GM21825 (cell line): ENCODE measurements around the gene EXOSC3.
A peak's percentile ranks its signal among the peaks of the same experiment; 100 is the strongest.
"Not testable (repeated sequence)": the region's sequence is repeated elsewhere in the genome, so short reads cannot be mapped to it uniquely, and the experiment has no call there.

Experiments
- ATAC-seq: cut with Tn5 transposase; IDR thresholded peaks from one replicate; pipeline ENCODE4 v1.9.1; 2021; ENCODE audit warnings: mild to moderate bottlenecking, moderate library complexity; ENCODE audit not compliant: unreplicated experiment

EXOSC3 gene

GRCh38 chr9:37776328-37776727 is 8.5 kb downstream of the EXOSC3 start:
- ATAC-seq, result no peak

- no peak for ATAC-seq
Observed at GRCh38 chr9:37775216-37775919, 9.5 kb downstream of the EXOSC3 start.

DNA sequence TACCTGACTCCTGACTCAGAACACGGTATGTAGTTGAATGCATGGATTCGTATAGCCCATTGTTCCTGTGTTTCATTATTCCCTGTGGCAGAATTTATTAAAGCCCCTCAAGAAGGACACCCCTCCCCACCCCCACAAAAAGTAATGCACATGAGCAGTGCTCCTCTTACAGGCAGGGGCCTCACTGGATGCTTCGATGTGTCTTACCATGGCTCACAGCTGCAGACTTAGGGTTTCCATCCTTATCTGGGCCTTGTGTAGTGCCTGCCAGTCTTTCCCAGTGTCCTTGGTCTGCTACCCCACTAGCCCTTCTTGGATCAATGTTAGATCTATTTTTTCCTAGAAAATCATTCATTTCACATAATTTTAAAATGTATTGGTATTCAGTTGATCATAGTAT is 14.9 kb downstream of the EXOSC3 start:
- no peak for ATAC-seq

DNA sequence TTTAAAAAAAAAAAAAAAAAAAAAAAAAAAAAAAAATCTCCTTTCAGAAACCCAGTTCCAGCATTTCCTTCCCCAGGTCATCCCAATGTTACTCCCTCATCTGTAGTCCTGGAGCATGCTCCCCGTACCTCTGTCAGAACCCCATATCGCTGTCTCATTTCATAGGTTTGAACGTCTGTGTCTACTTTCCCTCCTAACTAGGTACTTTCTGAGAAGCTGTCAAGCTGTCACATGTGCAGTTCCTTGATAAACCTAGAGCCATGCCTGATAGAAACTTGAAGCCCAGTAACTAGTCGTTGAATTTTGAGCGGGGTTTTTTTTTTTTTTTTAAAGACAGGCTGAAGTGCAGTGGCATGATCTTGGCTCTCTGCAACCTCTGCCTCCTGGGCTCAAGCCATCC is 15.6 kb downstream of the EXOSC3 start:
- ATAC-seq, result no peak

GRCh38 chr9:37765263-37765662 is 19.6 kb downstream of the EXOSC3 start:
- ATAC-seq, result not testable (repeated sequence)

DNA sequence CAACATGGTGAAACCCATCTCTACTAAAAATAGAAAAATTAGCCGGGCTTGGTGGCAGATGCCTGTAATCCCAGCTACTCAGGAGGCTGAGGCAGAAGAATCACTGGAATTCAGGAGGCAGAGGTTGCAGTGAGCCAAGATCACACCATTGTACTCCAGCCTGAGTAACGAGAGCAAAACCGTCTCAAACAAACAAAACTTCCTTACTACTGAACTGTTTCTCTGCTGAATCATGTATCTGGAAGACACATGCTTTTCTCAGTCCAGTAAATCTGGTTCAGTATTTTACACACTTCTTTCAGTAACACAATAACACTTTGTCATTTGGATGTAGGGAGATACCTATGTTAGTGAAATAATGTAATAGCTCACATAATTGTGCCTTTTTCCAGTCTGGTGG is 23.4 kb downstream of the EXOSC3 start:
- ATAC-seq, result no peak

GRCh38 chr9:37760416-37761161 is 24.3 kb downstream of the EXOSC3 start:
- ATAC-seq, result no peak

- no peak for ATAC-seq
Observed at GRCh38 chr9:37758747-37759146, 26.1 kb downstream of the EXOSC3 start.

DNA sequence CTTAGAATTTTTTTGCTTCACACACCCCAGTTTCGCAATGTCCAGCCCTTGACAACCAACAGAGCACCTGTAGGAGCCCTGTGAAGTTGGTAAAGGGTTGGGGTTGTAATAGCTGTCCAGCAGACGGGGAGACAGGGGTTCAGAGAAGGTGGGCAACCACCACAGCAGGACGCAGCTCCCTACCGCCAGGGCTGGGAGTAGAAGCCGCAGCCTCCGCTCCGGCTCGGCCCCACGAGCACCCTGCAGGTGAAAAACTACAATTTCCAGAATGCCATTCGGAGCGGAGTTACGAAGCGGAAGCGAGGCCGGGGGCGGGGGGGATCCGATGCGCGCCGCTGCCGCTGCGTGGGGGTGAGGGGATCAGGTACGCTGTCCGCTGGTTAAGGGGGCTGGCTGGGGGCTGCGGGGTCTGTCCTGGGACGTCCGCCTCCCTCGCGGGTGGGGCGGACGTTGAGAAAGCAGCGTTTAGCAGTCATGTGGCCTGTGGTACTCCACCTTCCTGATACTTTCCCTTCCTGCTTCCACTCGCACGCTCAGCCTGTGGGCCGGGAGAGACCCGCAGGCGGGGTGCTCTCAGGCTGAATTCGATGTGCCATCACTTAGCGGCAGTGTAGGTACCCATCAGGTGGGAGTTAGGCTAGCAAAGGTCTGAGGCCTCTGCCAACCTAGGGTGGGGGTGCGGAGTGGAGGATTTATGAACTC is 31.2 kb downstream of the EXOSC3 start, which contains the start of gene TRMT10B:
Gene TRMT10B, plus strand, starts transcription at position 317 of the 702 bp plus-strand sequence. CDS start 8,127 bp downstream, outside the sequence.
- peak; percentile 85 for ATAC-seq

DNA sequence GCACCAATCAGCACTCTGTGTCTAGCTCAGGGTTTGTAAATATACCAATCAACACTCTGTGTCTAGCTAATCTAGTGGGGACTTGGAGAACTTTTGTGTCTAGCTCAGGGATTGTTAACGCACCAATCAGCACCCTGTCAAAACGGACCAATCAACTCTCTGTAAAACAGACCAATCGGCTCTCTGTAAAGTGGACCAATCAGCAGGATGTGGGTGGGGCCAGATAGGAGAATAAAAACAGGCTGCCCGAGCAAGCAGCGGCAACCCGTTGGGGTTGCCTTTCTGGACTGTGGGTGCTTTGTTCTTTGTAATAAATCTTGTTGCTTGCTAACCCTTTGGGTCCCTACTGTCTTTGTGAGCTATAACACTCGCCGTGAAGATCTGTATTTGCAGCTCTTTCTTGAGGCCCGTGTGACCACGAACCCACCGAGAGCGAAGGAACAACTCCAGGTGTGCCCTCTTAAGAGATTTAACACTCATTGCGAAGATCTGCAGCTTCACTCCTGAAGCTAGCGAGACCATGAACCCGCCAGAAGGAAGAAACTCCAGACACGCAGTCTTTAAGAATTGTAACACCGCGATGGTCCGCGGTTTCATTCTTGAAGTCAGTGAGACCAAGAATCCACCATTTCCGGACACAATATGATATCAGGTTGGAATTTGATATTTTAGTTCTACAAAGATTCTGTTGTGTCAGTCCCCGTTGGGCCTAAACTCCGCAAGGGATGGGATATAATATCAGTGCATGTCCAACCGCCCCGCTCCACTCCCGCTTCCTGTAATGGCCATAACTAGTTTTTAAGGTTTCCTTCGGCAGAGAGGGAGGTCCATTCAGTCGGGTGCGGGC is 32.0 kb downstream of the EXOSC3 start:
- no peak for ATAC-seq

DNA sequence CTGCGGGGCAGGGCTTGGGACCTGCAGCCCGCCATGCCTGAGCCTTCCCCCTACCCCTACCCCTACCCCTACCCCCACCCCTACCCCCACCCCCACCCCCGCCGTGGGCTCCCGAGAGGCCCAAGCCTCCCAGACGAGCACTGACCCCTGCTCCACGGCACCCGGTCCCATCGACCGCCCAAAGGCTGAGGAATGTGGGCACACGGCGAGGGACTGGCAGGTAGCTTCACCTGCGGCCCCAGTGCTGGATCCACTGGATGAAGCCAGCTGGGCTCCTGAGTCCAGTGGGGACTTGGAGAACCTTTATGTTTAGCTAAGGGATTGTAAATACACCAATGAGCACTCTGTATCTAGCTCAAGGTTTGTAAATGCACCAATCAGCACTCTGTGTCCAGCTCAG is 32.8 kb downstream of the EXOSC3 start:
- not testable (repeated sequence) for ATAC-seq

GRCh38 chr9:37751704-37752103 is 33.2 kb downstream of the EXOSC3 start:
- not testable (repeated sequence) for ATAC-seq

DNA sequence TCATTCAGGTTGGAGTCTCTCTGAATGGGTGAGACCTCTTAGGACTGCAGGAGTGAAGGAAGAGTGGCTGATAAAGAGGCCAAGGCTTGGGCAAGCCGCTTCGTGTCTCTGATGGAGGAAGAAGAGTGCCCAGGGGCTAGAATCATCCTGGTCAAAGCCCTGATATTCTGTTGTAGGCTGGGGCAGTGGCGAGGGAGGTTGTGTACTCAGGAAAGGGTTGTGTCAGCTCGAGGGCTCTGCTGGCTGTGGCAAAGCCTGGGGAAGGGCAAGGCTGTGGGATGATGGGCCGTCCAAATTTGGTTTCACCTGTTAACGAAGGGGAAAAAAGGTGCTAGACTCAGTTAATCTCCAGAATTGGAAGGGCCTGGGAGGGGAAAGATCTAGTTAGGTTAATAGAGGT is 33.7 kb downstream of the EXOSC3 start:
- ATAC-seq, result no peak

GRCh38 chr9:37749129-37749528 is 35.7 kb downstream of the EXOSC3 start:
- no peak for ATAC-seq

DNA sequence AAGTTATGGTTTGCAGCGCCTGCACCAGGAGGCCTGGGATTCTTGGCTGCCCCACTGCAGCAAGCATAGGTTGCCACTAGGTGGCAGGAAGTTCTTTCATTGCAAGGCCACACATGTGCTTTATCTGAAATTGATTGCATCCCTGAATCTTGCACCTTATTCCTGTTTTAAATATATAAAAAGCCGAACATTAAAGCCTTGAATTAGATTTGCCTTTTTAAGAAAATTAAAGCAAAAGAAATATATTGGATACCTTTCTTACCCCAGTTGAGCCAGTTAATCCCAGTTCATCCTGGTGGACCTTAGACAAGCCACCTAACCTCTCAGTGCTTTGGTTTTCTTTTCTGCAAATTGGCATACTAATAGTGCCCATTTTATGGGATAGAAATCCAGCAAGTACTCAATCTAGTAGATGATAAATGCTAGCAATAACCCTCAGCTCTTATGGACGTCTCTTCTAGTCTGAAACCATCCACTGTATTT is 37.6 kb downstream of the EXOSC3 start:
- ATAC-seq, result peak; percentile 73

DNA sequence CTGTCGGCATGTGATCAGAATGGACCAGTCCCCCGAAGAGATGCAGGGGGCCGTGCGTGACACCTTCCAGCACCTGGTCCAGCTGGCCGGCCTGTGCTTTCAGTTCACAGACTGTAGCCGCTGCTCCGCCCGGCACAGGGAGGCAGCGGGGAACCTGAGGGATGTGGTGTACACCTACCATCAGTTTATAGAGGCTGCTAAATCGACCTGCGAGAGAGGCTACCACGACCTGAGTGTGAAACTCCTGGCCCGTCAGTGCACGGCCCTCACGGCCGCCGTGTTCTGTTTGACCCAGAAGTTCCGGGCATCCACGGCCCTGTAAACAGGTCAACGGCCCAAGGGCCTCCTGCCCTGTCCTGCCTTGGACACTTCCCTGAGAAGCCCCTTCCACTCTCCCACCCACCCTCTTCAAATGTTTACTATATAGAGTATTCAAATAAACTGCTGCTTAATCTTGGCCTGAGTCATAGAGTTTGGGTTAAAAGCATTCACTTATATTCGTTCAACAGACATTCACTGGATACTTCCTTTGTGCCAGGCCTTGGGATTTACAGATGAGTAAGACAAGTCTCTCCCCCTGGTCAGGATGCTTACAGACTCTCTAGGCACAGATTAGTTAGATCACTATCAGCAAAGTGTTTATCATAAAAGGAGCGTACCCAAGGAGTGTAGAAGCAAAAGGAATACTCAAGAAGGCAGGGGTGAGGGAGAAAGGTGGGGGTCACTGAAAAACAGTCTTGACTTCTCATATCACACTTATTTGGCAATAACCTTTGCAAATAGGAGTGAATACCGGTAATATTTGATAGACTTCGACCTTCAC is 38.2 kb downstream of the EXOSC3 start:
- ATAC-seq, result no peak

DNA sequence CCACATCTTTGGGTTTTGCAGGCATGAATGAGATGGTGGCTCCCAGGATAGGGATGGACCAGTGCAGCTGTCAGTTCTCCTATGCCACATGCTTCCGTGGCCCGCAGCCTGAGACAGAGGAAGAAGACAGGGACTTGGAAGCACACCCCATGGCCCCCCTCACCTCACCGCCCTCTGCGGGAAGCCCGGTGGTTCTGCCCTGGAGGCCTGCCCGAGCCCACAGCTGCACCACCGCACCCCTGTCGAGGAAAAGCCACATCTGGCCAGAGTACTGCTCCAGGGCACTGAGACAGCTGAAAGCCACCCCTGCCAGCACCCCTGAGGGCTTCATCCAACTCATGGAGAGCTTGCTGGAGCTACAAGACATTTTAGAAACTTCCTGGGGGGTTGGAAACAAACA is 38.9 kb downstream of the EXOSC3 start:
- no peak for ATAC-seq

DNA sequence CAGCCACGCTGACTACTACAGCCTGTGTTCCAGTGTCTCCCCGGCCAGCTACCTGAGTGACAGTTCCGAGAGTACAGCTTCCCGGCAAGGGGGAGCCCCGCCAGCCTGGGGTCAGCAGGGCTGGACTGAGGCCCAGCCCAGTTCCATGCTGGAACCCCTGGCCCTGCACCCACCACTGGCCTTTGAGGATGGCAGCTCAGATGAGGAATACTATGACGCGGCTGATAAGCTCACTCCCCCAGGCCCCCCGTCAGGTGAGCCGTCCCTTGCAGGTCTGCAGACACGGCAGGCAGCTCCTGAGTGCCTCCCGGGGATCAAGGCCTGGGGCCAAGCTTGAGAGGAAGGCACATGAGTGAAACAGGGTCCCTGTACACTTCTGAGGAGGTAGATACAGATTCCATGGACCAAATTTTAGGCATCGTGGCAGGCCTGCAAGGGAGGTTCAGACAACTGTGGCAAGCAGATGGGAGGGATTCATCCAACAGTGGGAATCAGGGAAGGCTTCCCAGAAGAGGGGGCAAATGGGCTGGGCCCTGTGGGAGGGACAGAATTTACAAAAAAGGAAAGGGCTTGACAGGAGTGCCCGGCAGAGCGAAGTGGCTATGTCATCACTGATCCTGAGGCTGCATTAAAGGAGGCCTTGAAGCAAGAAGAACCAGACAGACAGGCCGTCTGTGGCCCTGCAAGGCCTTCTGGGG is 44.1 kb downstream of the EXOSC3 start:
- no peak for ATAC-seq

DNA sequence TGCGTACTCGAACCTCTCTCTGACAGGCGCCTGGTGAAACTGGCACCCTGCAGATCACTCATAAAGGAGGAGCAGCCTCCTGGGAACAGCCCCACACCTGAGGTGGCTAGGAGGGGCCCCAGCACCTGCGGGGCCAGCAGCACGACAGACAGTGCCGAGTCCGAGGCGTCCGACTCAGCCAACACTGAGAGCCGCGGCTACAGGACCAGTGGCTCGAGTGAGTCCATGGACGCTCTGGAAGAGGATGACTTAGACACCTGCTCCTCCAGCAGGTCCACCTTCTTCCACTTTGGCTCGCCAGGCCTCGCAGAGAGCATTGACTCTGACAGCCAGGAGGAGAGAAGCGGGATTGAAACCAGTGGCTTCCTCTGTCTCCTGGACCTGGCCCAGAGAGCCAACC is 44.7 kb downstream of the EXOSC3 start:
- ATAC-seq, result no peak
